ENCODE results near the gene GNG5. TPM values are rescaled to one million over a fixed set of nuclear protein-coding genes. Genes with fewer than 3 reads are reported as not detected.

Gene GNG5
- total and polyA plus RNA-seq, 2 donors (not counting 3 experiments of a cell fraction or from before 2014, with no cell fraction given) = 145 to 175 TPM

GRCh38 chr1:84506729-84507453 is 510 bp upstream of the GNG5 start:
- intact Hi-C loops (cut with micrococcal nuclease) = loop anchor here (1.0 to 10.0 kb wide), 9 partner anchors 28 to 768 kb away; partner anchors contain the start of genes BCL10, PRKACB and RPF1
- ChIA-PET POLR2A (interaction anchor here (0.5 to 2.2 kb wide), 7 partner anchors 67 to 1201 kb away, joined by 3 to 30 read pairs (median 5); partner anchors contain the start of genes BCL10, CTBS, PRKACB and ZNHIT6), CTCF (interaction anchor here (1.2 to 4.4 kb wide), 8 partner anchors 67 to 366 kb away, joined by 3 to 37 read pairs (median 6); partner anchors contain the start of gene CTBS)
- H3K27me3 ChIP-seq (ENCODE audit: control insufficient read depth in 2 of 2, insufficient read depth in 2 of 2, low read length in 2 of 2) = no peaks in the 10 kb centered on the region
- dilution Hi-C loops (cut with MboI; ENCODE audit: extremely low pct_ligation_motif_present, low sequenced_read_pairs) = no loop called here
- H3K4me1 ChIP-seq (ENCODE audit: control insufficient read depth, extremely low read depth, insufficient read depth, low read length) = peaks cover 25% of the 10 kb centered on the region
- peaks cover 3% of the 10 kb centered on the region for H4K20me1 ChIP-seq (replicated peaks; ENCODE audit: control insufficient read depth, extremely low read depth, insufficient read depth, low read length)
- H3K27ac ChIP-seq (ENCODE audit: insufficient read depth, low read depth, low read length) = peak overlapping the region; percentile 91
- peak overlapping the region; percentile 55 to 89 (median 73) for H3K4me3 ChIP-seq (replicated peaks in 1 of 3; ENCODE audit: insufficient read depth in 1 of 3, low read depth in 1 of 3, low read length in 3 of 3)
- no peaks in the 10 kb centered on the region for H3K9me1 ChIP-seq (replicated peaks; ENCODE audit: control insufficient read depth, extremely low read depth, insufficient read depth, low read length)
- peaks cover 38% of the 10 kb centered on the region for H3K79me2 ChIP-seq (ENCODE audit: control insufficient read depth, insufficient read depth, low read length)
- no peak for FAIRE-seq
- peak overlapping the region; percentile 93 for H3K9ac ChIP-seq (replicated peaks; ENCODE audit: extremely low read depth, insufficient read depth, low read length)
- H3K4me2 ChIP-seq (ENCODE audit: insufficient read depth, low read length) = peak overlapping the region; percentile 95
- no peak for DNase-seq (ENCODE audit: low read depth, low spot score)
- peak overlapping the region; percentile 83 for H2AFZ ChIP-seq (ENCODE audit: low read depth, low read length)
- BruUV-seq (replicated peaks) = TSS peak; percentile 66
- H3K36me3 ChIP-seq (ENCODE audit: control insufficient read depth in 2 of 2, extremely low read depth in 1 of 2, insufficient read depth in 2 of 2, low read length in 2 of 2) = no peaks in the 10 kb centered on the region
- TF ChIP-seq POLR2A (IDR thresholded peaks at IDR 0.05; ENCODE audit: low read depth, low read length) = no peak
- no peak for TF ChIP-seq FOS (IDR thresholded peaks at IDR 0.05; ENCODE audit: borderline replicate concordance, insufficient read depth, low read length)
- TF ChIP-seq MAX (IDR thresholded peaks at IDR 0.05; ENCODE audit: insufficient read depth, insufficient read length) = no peak
- TF ChIP-seq CTCF (IDR thresholded peaks at IDR 0.05; ENCODE audit: extremely low read depth in 1 of 2, insufficient read depth in 1 of 2, low read depth in 1 of 2, low read length in 2 of 2) = no peak
- no peak for TF ChIP-seq JUN (IDR thresholded peaks at IDR 0.05; ENCODE audit: borderline replicate concordance, insufficient read depth, insufficient read length, low read depth)
- no peak for TF ChIP-seq MYC (IDR thresholded peaks at IDR 0.05; ENCODE audit: low read depth, low read length)
- no peak for TF ChIP-seq GATA2 (IDR thresholded peaks at IDR 0.05; ENCODE audit: insufficient read depth, insufficient read length, low read depth, low read length)
- no peak for TF ChIP-seq EZH2 (IDR thresholded peaks at IDR 0.05; ENCODE audit: borderline replicate concordance, low read depth, low read length, severe bottlenecking)
- no peak for TF ChIP-seq POLR2AphosphoS5 (IDR thresholded peaks at IDR 0.05; ENCODE audit: insufficient read depth, low read depth, low read length)
- no peaks in the 10 kb centered on the region for H3K9me3 ChIP-seq (replicated peaks; ENCODE audit: control insufficient read depth, insufficient read depth, low read length)
